AG04449 (cell line): ENCODE data around the gene APC.

Experiments
- CTCF ChIA-PET: fragments of 350-600 bp; formaldehyde crosslinking; extraction: SDS; loops from one replicate; lab custom pipeline; 2021; ENCODE audit warnings: antibody characterized with exemption; lab: Yijun Ruan, JAX
- POLR2A ChIA-PET: fragments of 400-600, 350-600 bp; formaldehyde crosslinking; extraction: SDS; loops from one replicate; lab custom pipeline; 2020; ENCODE audit warnings: antibody characterized with exemption, inconsistent platforms; lab: Yijun Ruan, JAX
- DNase-seq: peaks from one replicate; pipeline ENCODE4 v3.0.0-alpha.2; 2010; ENCODE audit warnings: low read depth, low spot score
- H3K4me3 ChIP-seq: 2 replicates; pipeline ENCODE4 v1.5.1; 2011; ENCODE audit warnings: low read depth, mild to moderate bottlenecking, control low read depth, low read length
- TF ChIP-seq, protein P1 (sequence below): IDR thresholded peaks from one replicate; pipeline ENCODE4 v1.5.1; 2011; ENCODE audit warnings: mild to moderate bottlenecking, moderate library complexity, low read length, control low read depth, inconsistent platforms; ENCODE audit not compliant: insufficient read depth; ENCODE audit errors: missing control alignments

APC gene

DNA sequence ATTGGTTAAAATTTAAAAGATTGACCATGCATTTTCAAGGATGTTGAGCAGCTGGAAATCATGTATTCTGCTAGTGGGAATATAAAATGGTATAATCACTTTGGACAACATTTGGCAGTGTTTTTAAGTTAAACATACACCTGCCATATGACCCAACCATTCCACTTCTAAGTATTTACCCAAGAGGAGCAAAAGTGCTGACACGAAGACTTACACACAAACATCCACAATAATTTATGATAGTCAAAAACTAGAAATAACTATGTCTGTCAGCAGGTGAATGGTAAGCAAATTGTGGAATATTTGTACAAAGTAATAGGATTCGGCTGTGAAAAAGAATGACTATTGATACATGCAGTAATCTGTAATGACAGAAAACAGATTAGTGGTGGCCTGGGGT, 92.7 kb downstream of the APC start:
- CTCF ChIA-PET, result no interaction called here
- POLR2A ChIA-PET, result no interaction called here
- TF ChIP-seq, protein P1, sequence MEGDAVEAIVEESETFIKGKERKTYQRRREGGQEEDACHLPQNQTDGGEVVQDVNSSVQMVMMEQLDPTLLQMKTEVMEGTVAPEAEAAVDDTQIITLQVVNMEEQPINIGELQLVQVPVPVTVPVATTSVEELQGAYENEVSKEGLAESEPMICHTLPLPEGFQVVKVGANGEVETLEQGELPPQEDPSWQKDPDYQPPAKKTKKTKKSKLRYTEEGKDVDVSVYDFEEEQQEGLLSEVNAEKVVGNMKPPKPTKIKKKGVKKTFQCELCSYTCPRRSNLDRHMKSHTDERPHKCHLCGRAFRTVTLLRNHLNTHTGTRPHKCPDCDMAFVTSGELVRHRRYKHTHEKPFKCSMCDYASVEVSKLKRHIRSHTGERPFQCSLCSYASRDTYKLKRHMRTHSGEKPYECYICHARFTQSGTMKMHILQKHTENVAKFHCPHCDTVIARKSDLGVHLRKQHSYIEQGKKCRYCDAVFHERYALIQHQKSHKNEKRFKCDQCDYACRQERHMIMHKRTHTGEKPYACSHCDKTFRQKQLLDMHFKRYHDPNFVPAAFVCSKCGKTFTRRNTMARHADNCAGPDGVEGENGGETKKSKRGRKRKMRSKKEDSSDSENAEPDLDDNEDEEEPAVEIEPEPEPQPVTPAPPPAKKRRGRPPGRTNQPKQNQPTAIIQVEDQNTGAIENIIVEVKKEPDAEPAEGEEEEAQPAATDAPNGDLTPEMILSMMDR, result no peak
- DNase-seq, result no peak
- H3K4me3 ChIP-seq, result no peak overlapping the region

DNA sequence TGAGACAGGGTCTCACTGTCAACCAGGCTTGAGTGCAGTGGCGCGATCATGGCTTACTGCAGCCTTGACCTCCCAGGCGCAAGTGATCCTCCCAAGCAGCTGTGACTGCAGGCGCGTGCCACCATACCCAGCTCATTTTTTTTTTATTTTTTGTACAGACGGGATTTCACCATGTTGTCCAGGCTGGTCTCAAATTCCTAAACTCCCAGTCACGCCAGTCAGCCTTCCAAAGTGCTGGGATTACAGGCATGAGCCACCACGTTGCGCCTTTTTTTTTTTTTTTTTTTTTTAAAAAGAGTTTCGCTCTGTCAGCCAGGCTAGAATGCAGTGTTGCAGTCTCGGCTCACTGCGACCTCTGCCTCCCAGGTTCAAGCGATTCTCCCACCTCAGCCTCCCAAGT, 96.3 kb downstream of the APC start:
- POLR2A ChIA-PET, result no interaction called here
- CTCF ChIA-PET, result interaction anchor here (1.0 to 2.3 kb wide), 2 partner anchors 14 to 15 kb away, joined by 6 to 11 read pairs; no protein-coding TSS in a partner anchor
- H3K4me3 ChIP-seq, result no peak overlapping the region
- TF ChIP-seq, protein P1, result no peak
- no peak for DNase-seq

DNA sequence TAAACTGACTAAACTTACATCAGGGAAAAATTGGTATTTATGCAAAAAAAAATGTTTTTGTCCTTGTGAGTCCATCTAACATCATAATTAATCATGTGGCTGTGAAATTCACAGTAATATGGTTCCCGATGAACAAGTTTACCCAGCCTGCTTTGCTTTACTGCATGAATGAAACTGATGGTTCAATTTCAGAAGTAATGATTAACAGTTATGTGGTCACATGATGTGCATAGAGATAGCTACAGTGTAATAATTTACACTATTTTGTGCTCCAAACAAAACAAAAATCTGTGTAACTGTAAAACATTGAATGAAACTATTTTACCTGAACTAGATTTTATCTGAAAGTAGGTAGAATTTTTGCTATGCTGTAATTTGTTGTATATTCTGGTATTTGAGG, 106.8 kb downstream of the APC start:
- ChIA-PET CTCF (interaction anchor here (1.3 kb wide), 1 partner anchor 290 kb away, joined by 4 read pairs; no protein-coding TSS in a partner anchor), POLR2A (no interaction called here)
- DNase-seq, result no peak
- no peak overlapping the region for H3K4me3 ChIP-seq
- TF ChIP-seq, protein P1, result no peak

DNA sequence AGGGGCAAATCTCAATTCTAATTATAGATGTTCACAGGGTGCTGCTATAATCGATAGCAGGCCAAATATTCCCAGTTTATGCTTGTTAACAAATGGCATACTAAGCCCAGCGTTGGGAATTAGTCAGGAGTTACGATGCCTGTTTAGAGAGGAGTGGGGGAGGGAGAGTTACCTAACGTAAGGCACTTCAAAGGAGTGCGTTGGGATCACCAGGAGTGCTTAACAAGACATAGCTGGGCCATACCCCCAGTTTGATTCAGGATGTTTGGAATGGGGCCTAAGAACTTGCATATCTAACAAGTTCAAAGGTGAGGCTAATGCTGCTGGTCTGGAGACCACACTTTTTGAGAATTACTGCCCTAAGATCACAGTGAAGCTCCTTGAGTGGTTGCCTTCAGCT, 108.9 kb downstream of the APC start:
- ChIA-PET CTCF (no interaction called here), POLR2A (no interaction called here)
- no peak overlapping the region for H3K4me3 ChIP-seq
- TF ChIP-seq, protein P1, result no peak
- DNase-seq, result no peak

DNA sequence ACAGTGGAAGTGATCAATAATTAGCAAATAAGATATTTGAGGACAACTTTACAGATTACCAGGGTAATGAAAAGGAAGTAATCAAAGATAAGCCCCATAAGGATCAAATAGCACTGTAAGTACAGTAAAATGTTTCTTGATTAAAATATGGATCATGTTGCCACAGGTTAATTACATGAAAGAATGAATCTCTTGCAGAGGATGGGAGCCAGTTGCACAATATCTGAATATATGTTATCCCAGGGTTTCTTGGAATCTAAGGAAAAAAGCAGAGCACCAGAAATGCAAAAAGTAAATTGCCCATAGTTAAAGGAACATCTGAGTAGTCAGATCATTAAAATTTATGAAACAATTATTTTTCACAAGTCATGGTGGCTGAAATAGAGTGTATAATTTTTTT, 109.6 kb downstream of the APC start:
- no peak for DNase-seq
- TF ChIP-seq, protein P1, result no peak
- CTCF ChIA-PET, result no interaction called here
- POLR2A ChIA-PET, result no interaction called here
- no peak overlapping the region for H3K4me3 ChIP-seq

DNA sequence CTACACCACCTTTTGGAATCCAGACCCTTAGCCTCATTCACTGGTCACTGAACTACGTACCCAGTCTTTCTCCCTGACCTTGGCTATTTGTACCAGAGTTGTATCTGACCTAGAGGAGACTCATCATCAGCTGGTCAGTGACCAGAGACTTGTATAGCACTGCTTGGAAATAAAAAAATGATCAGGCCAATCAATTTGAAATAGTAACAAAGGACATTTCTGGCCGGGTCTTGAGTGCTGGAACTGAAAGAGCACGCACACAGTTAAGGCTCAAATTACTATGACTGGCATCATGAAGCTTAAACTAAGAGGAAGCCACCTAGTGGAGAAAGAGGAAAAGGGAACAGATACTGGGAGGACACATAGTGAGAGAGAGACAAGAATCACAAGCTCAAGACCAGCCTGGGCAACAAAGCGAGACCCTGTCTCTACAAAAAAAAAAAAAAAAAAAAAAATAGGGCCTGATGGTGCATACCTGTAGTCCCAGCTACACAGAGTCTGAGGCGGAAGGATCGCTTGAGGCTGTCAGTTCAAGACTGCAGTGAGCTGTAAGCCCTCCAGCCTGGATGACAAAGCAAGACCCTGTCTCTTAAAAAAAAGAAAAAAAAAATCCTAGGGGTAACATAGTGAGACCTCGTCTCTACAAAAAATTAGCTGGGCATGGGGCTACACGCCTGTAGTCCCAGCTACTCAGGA, 110.6 kb downstream of the APC start:
- H3K4me3 ChIP-seq, result peak overlapping the region; percentile 18
- POLR2A ChIA-PET, result no interaction called here

More for the DNA sequence above, 110.6 kb downstream of the APC start:
- TF ChIP-seq, protein P1, result peak; percentile 65
- DNase-seq, result peak; percentile 26
- CTCF ChIA-PET, result interaction anchor here (0.7 to 1.6 kb wide), 30 partner anchors 8 to 757 kb away, joined by 3 to 40 read pairs (median 4); partner anchors contain the start of genes REEP5 and SRP19
